H1 (cell line): ENCODE data around the gene NOL3. TPM values are rescaled to one million over a fixed set of nuclear protein-coding genes. Genes with fewer than 3 reads are reported as not detected.

Source experiments
- BACH1 ChIP-seq: IDR thresholded peaks from 2 replicates; pipeline ENCODE4 v1.6.1; 2012; ENCODE audit warnings: low read length, improper control_type of control experiment
- JUN ChIP-seq: IDR thresholded peaks from 2 replicates; pipeline ENCODE4 v1.6.1; 2011; ENCODE audit warnings: low read depth, mild to moderate bottlenecking, improper control_type of control experiment, low read length
- KDM1A ChIP-seq: fragments of 200-600, 300-600 bp; sonication (generic); IDR thresholded peaks from 2 replicates; pipeline ENCODE4 v1.7.1; 2016; ENCODE audit warnings: mild to moderate bottlenecking, low read length, borderline replicate concordance
- KDM4A ChIP-seq: IDR thresholded peaks from one replicate; pipeline ENCODE4 v1.7.1; 2012; ENCODE audit warnings: low read depth, mild to moderate bottlenecking, moderate library complexity, low read length, inconsistent platforms; ENCODE audit not compliant: severe bottlenecking
- POU5F1 ChIP-seq: IDR thresholded peaks from 2 replicates; pipeline ENCODE4 v1.6.1; 2011; ENCODE audit warnings: low read depth, mild to moderate bottlenecking, low read length, moderate library complexity
- RFX5 ChIP-seq: IDR thresholded peaks from 2 replicates; pipeline ENCODE4 v1.6.1; 2011; ENCODE audit warnings: low read depth, low read length, improper control_type of control experiment, borderline replicate concordance
- RNF2 ChIP-seq: fragments of 200-900, 300-1000 bp; sonication (generic); IDR thresholded peaks from 2 replicates; pipeline ENCODE4 v1.7.1; 2016; ENCODE audit warnings: borderline replicate concordance, low read depth, mild to moderate bottlenecking, antibody characterized with exemption, low read length; ENCODE audit not compliant: poor library complexity, severe bottlenecking; ENCODE audit errors: missing control alignments
- SP4 ChIP-seq: IDR thresholded peaks from 2 replicates; pipeline ENCODE4 v1.6.1; 2012; ENCODE audit warnings: low read length, inconsistent platforms
- TAF1 ChIP-seq: IDR thresholded peaks from 2 replicates; pipeline ENCODE4 v1.6.1; 2011; ENCODE audit warnings: mild to moderate bottlenecking, low read depth, low read length
- TCF12 ChIP-seq: IDR thresholded peaks from 2 replicates; pipeline ENCODE4 v1.6.1; 2011; ENCODE audit warnings: low read depth, mild to moderate bottlenecking, low read length
- polyA plus RNA-seq, 7 experiments: library from polyadenylated mRNA; depleted of rRNA in 3 of 7; stranded (reverse) in 5 of 7; unstranded in 2 of 7; fragments of >200 nt in 5 of 7; fragments of 200-250 nt in 2 of 7; gene quantifications; 1 replicate in 5 of 7; 2 replicates in 1 of 7; 4 replicates in 1 of 7; pipeline versions ENCODE4 v1.2.1 to v1.2.3, GENCODE V29; 2011 to 2013; ENCODE audit warnings: missing spikeins in 2 of 7, mixed read lengths in 2 of 7
- total RNA-seq: library from RNA; stranded (reverse); fragmentation: NEBNext Ultra II Directional; extraction: Animal tissue kit (Norgen Biotek cat#: 25700); gene quantifications from 2 replicates; pipeline ENCODE4 v1.2.1, GENCODE V29; 2021
- TF ChIP-seq, protein P1 (sequence below): IDR thresholded peaks from 2 replicates; pipeline ENCODE4 v1.6.1; 2012; ENCODE audit warnings: low read length, inconsistent platforms

NOL3 gene
- total and polyA plus RNA-seq, 2 of the 8 experiments (the other 6 are each of a cell fraction or from before 2014, with no cell fraction given): 2.2 to 4.6 TPM

DNA sequence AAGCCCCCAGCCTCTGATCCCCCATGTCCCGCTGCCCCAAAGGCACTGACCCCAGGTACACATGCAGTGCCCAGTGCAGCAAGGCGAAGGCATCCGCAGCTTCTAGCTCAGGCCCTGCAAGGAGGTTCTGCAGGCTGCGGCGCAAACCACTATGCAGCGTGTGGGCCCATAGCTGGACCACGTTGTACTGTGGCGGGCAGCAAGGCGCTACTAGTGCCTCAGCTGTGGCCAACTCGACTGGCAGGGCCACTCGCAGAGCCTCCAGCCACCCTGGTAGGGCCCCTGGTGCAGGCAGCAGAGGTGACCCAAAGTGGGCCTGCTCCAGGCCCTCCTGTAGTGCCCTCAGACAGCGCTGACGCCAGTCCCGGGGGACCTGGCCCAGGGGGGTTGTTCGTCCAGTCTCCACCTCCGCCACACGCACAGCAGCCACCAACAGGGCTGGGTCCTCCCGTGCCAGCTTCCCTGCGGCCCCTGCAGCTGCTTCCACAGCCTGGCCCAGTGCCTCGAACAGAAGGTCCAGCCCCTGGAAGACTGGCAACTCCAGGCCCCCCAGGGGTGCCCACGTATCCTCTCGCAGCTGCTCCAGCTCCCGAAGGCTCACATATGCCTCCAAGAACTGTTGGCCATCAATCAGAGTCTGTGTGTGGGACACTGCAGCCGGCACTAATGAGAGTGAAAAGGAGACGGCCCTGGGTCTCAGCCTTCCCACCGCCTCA is 17.0 kb downstream of the NOL3 start (continued):
- TF ChIP-seq RFX5: no peak
- TF ChIP-seq TCF12: no peak
- TF ChIP-seq, protein P1, sequence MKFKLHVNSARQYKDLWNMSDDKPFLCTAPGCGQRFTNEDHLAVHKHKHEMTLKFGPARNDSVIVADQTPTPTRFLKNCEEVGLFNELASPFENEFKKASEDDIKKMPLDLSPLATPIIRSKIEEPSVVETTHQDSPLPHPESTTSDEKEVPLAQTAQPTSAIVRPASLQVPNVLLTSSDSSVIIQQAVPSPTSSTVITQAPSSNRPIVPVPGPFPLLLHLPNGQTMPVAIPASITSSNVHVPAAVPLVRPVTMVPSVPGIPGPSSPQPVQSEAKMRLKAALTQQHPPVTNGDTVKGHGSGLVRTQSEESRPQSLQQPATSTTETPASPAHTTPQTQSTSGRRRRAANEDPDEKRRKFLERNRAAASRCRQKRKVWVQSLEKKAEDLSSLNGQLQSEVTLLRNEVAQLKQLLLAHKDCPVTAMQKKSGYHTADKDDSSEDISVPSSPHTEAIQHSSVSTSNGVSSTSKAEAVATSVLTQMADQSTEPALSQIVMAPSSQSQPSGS: no peak
- TF ChIP-seq SP4: no peak
- TF ChIP-seq TAF1: no peak
- TF ChIP-seq RNF2: no peak
- no peak for TF ChIP-seq POU5F1
- TF ChIP-seq KDM1A: no peak
- no peak for TF ChIP-seq JUN
- TF ChIP-seq BACH1: no peak
- no peak for TF ChIP-seq KDM4A
- TF ChIP-seq, all 59 proteins: peak for 0
